DOHH2 (cell line): Measurements from ENCODE around the gene MAPK4.
A peak's percentile ranks its signal among the peaks of the same experiment; 100 is the strongest.

Experiments
- H3F3A ChIP-seq: fragments of 200-600 bp; sonication (generic), shearing (Covaris generic); 2 replicates; pipeline ENCODE4 v1.6.0; 2016; ENCODE audit warnings: antibody characterized with exemption, mild to moderate bottlenecking; ENCODE audit not compliant: control insufficient read depth, insufficient read depth
- H3K27ac ChIP-seq: fragments of 200-600 bp; sonication (generic); 2 replicates; pipeline ENCODE4 v1.5.1; 2014; ENCODE audit warnings: low read depth, mild to moderate bottlenecking, low read length, moderate library complexity
- H3K27me3 ChIP-seq: fragments of 200-600 bp; sonication (generic); 2 replicates; pipeline ENCODE4 v1.6.1; 2014; ENCODE audit warnings: mild to moderate bottlenecking, low read length, mixed read lengths; ENCODE audit not compliant: control insufficient read depth
- H3K36me3 ChIP-seq: fragments of 200-600 bp; sonication (generic); 2 replicates; pipeline ENCODE4 v1.6.1; 2014; ENCODE audit warnings: mild to moderate bottlenecking, low read length, moderate library complexity, mixed read lengths; ENCODE audit not compliant: control insufficient read depth
- H3K4me1 ChIP-seq: fragments of 200-600 bp; sonication (generic); 2 replicates; pipeline ENCODE4 v1.6.1; 2014; ENCODE audit warnings: mild to moderate bottlenecking, low read length, mixed read lengths; ENCODE audit not compliant: control insufficient read depth
- H3K4me2 ChIP-seq: fragments of 200-600 bp; sonication (generic); 2 replicates; pipeline ENCODE4 v1.6.0; 2014; ENCODE audit warnings: mild to moderate bottlenecking, low read length, moderate library complexity
- H3K4me3 ChIP-seq: fragments of 200-600 bp; sonication (generic); 2 replicates; pipeline ENCODE4 v1.5.1; 2014; ENCODE audit warnings: mild to moderate bottlenecking, low read length, mixed read lengths
- H3K79me2 ChIP-seq: fragments of 200-600 bp; sonication (generic); 2 replicates; pipeline ENCODE4 v1.6.1; 2014; ENCODE audit warnings: mild to moderate bottlenecking, low read length, mixed read lengths; ENCODE audit not compliant: control insufficient read depth
- H3K9me2 ChIP-seq: fragments of 200-600 bp; sonication (generic); replicated peaks from 2 replicates; pipeline ENCODE4 v1.6.1; 2014; ENCODE audit warnings: mild to moderate bottlenecking, low read length, mixed read lengths; ENCODE audit not compliant: control insufficient read depth
- H3K9me3 ChIP-seq: fragments of 200-600 bp; sonication (generic); 2 replicates; pipeline ENCODE4 v1.6.1; 2014; ENCODE audit warnings: antibody characterized with exemption, low read length, mixed read lengths; ENCODE audit not compliant: control insufficient read depth, insufficient read depth
- H4K20me1 ChIP-seq: fragments of 200-600 bp; sonication (generic); 2 replicates; pipeline ENCODE4 v1.6.0; 2014; ENCODE audit warnings: low read depth, mild to moderate bottlenecking, antibody characterized with exemption, low read length, moderate library complexity; ENCODE audit not compliant: control insufficient read depth, insufficient read depth
- CTCF ChIP-seq: fragments of 200-600 bp; sonication (generic); IDR thresholded peaks from one replicate; pipeline ENCODE4 v1.5.1; 2014; ENCODE audit warnings: antibody characterized with exemption, mild to moderate bottlenecking, low read depth, low read length; ENCODE audit not compliant: poor library complexity, severe bottlenecking
- EZH2phosphoT487 ChIP-seq: fragments of 200-600 bp; sonication (generic); IDR thresholded peaks from 2 replicates; pipeline ENCODE4 v1.6.1; 2017; ENCODE audit warnings: borderline replicate concordance, mild to moderate bottlenecking, antibody characterized with exemption, low read length, moderate library complexity, mixed read lengths

The MAPK4 gene

GRCh38 chr18:50639711-50640110, 79.8 kb downstream of the MAPK4 start:
- no peaks in the 10 kb centered on the region for H3K79me2 ChIP-seq
- H3K27ac ChIP-seq: no peak overlapping the region
- H3K9me2 ChIP-seq: no peaks in the 10 kb centered on the region
- H3K4me3 ChIP-seq: no peak overlapping the region
- H3K27me3 ChIP-seq: no peaks in the 10 kb centered on the region
- no peaks in the 10 kb centered on the region for H3K36me3 ChIP-seq
- no peaks in the 10 kb centered on the region for H3F3A ChIP-seq
- H3K4me1 ChIP-seq: no peaks in the 10 kb centered on the region
- H3K4me2 ChIP-seq: no peak overlapping the region
- TF ChIP-seq EZH2phosphoT487: no peak
- no peaks in the 10 kb centered on the region for H3K9me3 ChIP-seq
- no peaks in the 10 kb centered on the region for H4K20me1 ChIP-seq

- H3K36me3 ChIP-seq: no peaks in the 10 kb centered on the region
- no peak overlapping the region for H3K4me2 ChIP-seq
- H3K79me2 ChIP-seq: no peaks in the 10 kb centered on the region
- H3K4me1 ChIP-seq: no peaks in the 10 kb centered on the region
- H3K27ac ChIP-seq: no peak overlapping the region
- H4K20me1 ChIP-seq: no peaks in the 10 kb centered on the region
- no peaks in the 10 kb centered on the region for H3K27me3 ChIP-seq
- no peaks in the 10 kb centered on the region for H3K9me3 ChIP-seq
- H3K4me3 ChIP-seq: no peak overlapping the region
- no peaks in the 10 kb centered on the region for H3F3A ChIP-seq
- H3K9me2 ChIP-seq: no peaks in the 10 kb centered on the region
- TF ChIP-seq EZH2phosphoT487 (no peak), CTCF (no peak)
Measured at GRCh38 chr18:50642439-50642838, 82.6 kb downstream of the MAPK4 start.

GRCh38 chr18:50644146-50644545, 84.3 kb downstream of the MAPK4 start:
- no peaks in the 10 kb centered on the region for H3K4me1 ChIP-seq
- H3K4me3 ChIP-seq: no peak overlapping the region
- H3K27me3 ChIP-seq: no peaks in the 10 kb centered on the region
- no peaks in the 10 kb centered on the region for H4K20me1 ChIP-seq
- H3K79me2 ChIP-seq: no peaks in the 10 kb centered on the region
- H3K4me2 ChIP-seq: no peak overlapping the region
- no peaks in the 10 kb centered on the region for H3K36me3 ChIP-seq
- TF ChIP-seq CTCF (no peak), EZH2phosphoT487 (no peak)
- no peaks in the 10 kb centered on the region for H3K9me2 ChIP-seq
- H3K27ac ChIP-seq: no peak overlapping the region
- H3K9me3 ChIP-seq: no peaks in the 10 kb centered on the region
- H3F3A ChIP-seq: no peaks in the 10 kb centered on the region

GRCh38 chr18:50644807-50645206, 84.9 kb downstream of the MAPK4 start:
- Histone ChIP-seq H3K4me2 (no peak overlapping the region), H3K79me2 (no peaks in the 10 kb centered on the region), H3K9me2 (no peaks in the 10 kb centered on the region), H3K4me3 (no peak overlapping the region), H3F3A (no peaks in the 10 kb centered on the region), H3K27ac (no peak overlapping the region), H3K9me3 (no peaks in the 10 kb centered on the region), H3K4me1 (no peaks in the 10 kb centered on the region), H3K36me3 (no peaks in the 10 kb centered on the region), H3K27me3 (no peaks in the 10 kb centered on the region), H4K20me1 (no peaks in the 10 kb centered on the region)
- peak; percentile 40 for TF ChIP-seq CTCF
- no peak for TF ChIP-seq EZH2phosphoT487
